SK-N-MC (cell line): Measurements from ENCODE around the gene GNAT2.

ENCODE experiments used
- DNase-seq: peaks from one replicate; pipeline ENCODE4 v3.0.0-alpha.2; 2011; ENCODE audit warnings: low read depth, low spot score
- H3K27ac ChIP-seq: fragments of 200-600 bp; sonication (generic); 2 replicates; pipeline ENCODE4 v1.5.1; 2016; ENCODE audit warnings: mixed run types
- H3K36me3 ChIP-seq: fragments of 200-600 bp; sonication (generic); 2 replicates; pipeline ENCODE4 v1.6.1; 2017; ENCODE audit warnings: antibody characterized with exemption, low read length, mixed read lengths; ENCODE audit not compliant: insufficient read depth
- H3K4me3 ChIP-seq: fragments of 200-600 bp; sonication (generic); 2 replicates; pipeline ENCODE4 v1.5.1; 2016
- H3K9ac ChIP-seq: fragments of 200-600 bp; sonication (generic); 2 replicates; pipeline ENCODE4 v1.8.0; 2017; ENCODE audit warnings: mixed run types, mixed read lengths; ENCODE audit not compliant: insufficient read length
- H3K9me3 ChIP-seq: fragments of 200-600 bp; sonication (generic); 2 replicates; pipeline ENCODE4 v1.6.1; 2017; ENCODE audit warnings: low read depth, mild to moderate bottlenecking, antibody characterized with exemption, low read length, moderate library complexity, mixed read lengths
- EZH2 ChIP-seq: fragments of 200-600 bp; sonication (generic); IDR thresholded peaks from one replicate; pipeline ENCODE4 v1.6.1; 2017; ENCODE audit warnings: antibody characterized with exemption
- FOXP2 ChIP-seq: optimal IDR thresholded peaks from 2 replicates; pipeline ENCODE3; 2011; ENCODE audit warnings: mild to moderate bottlenecking, moderate library complexity; ENCODE audit not compliant: insufficient read depth; ENCODE audit errors: extremely low read length, control extremely low read depth
- POLR2AphosphoS5 ChIP-seq: IDR thresholded peaks from 2 replicates; pipeline ENCODE4 v1.6.1; 2012; ENCODE audit warnings: mild to moderate bottlenecking, low read depth, low read length, borderline replicate concordance

GNAT2 gene

DNA sequence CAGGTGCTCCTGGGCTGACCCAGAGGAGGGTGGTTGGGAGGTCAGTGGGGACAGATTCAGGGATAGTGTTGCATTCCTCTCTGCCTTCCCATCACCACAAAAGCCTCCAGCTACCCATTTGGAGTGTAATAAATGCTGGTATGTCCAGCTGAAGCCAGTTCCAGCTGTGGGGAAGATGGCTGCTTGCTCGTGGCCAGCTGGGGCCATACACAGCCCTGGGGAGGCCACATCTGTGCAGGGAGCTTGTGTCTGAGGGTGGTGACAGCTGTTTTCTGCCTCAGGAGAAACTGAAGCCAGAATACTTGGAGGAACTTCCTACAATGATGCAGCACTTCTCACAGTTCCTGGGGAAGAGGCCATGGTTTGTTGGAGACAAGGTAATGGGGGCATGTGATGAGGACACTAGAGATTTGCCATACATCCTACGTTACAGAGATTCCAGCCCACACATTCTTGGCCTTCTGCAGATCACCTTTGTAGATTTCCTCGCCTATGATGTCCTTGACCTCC lies 39.2 kb upstream of the GNAT2 start:
- no peak for DNase-seq
- Histone ChIP-seq H3K36me3 (no peaks in the 10 kb centered on the region), H3K9ac (no peak overlapping the region), H3K4me3 (no peak overlapping the region), H3K9me3 (no peaks in the 10 kb centered on the region), H3K27ac (0 out of 2 replicates have a peak overlapping the region, but pooled peaks have one; percentile 31)
- TF ChIP-seq EZH2 (no peak), POLR2AphosphoS5 (no peak)

DNA sequence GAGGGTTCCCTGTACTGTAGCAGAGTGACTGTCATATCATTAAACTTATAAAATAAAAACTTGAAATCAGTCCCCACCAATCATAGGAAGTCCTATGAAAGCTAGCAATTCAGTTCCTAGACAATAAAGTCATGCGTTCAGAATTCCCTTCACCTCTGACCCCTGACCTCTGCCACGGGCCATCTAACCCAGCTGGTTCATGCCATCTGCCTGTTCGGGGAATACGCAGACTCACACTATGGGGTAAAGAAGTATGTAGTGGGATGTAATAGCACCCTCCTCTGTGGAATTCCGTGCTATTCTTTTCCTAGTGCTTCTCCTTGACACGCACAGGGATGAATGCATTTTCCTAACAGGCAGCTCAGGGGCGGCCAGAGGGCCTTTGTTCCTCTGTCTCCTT lies 38.6 kb upstream of the GNAT2 start:
- no peak for TF ChIP-seq EZH2
- TF ChIP-seq FOXP2 = no peak
- no peak for TF ChIP-seq POLR2AphosphoS5
- DNase-seq = no peak
- H3K36me3 ChIP-seq = no peaks in the 10 kb centered on the region
- no peak overlapping the region for H3K9ac ChIP-seq
- no peak overlapping the region for H3K4me3 ChIP-seq
- 0 out of 2 replicates have a peak overlapping the region, but pooled peaks have one; percentile 31 for H3K27ac ChIP-seq
- H3K9me3 ChIP-seq = no peaks in the 10 kb centered on the region

DNA sequence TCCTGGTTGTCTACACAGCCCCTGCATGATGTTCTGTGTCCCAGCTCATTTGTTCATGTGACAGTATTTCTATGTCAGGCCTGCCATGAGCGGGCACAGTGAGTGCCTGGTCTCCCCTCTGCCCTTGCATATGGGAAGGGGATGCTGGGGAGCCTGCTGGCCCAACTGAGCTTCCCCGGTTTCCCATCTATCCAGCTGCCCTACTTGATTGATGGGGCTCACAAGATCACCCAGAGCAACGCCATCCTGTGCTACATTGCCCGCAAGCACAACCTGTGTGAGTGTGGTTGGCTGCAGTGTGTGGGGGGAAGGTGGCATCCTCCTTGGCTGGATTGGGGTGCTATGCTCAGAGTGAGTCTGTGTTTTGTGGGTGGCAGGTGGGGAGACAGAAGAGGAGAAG lies 38.0 kb upstream of the GNAT2 start:
- DNase-seq = no peak
- Histone ChIP-seq H3K9me3 (no peaks in the 10 kb centered on the region), H3K27ac (no peak overlapping the region), H3K36me3 (no peaks in the 10 kb centered on the region), H3K4me3 (no peak overlapping the region), H3K9ac (no peak overlapping the region)
- TF ChIP-seq POLR2AphosphoS5 (no peak), FOXP2 (no peak), EZH2 (no peak)

DNA sequence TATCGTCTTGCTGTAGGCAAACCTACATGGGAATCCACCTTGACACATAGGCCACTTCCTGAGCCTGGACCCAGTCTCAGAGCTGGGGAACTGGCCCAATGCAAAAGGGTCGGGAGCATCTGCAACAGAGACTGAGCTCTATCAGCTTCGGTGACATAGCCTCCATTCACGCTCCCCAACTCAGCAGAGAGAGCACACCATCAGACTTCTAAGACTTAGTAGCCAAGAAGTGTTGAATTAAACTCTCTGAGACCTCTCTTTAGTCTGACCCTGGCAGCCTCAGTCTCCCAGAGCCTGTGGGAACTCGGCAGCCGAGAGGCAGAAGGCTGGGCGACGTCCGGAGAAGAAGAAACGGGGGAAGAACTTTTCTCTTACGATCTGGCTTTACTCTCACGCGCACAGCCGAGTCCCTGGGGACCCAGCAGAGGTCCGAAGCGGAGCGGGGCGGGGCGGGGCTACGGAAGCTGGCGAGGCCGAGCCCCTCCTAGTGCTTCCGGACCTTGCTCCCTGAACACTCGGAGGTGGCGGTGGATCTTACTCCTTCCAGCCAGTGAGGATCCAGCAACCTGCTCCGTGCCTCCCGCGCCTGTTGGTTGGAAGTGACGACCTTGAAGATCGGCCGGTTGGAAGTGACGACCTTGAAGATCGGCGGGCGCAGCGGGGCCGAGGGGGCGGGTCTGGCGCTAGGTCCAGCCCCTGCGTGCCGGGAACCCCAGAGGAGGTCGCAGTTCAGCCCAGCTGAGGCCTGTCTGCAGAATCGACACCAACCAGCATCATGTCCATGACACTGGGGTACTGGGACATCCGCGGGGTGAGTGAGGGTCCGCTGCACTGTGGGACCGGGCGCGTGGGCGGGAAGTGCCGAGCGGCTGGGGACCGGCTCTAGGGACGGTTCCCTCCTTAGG lies 36.5 kb upstream of the GNAT2 start, which contains the start of gene GSTM4:
Gene GSTM4, plus strand, starts transcription at position 485 of the 905 bp plus-strand sequence. Its CDS starts 291 bp downstream, at position 776.
- Histone ChIP-seq H3K36me3 (no peaks in the 10 kb centered on the region), H3K27ac (0 out of 2 replicates have a peak within 1 kb of the TSS, but pooled peaks have one; percentile 36), H3K4me3 (peak within 1 kb of the TSS; percentile 78), H3K9ac (peak within 1 kb of the TSS; percentile 79), H3K9me3 (no peaks in the 10 kb centered on the region)
- TF ChIP-seq EZH2 (no peak), FOXP2 (no peak), POLR2AphosphoS5 (peak; percentile 50; the same call in 1 of the 2 replicates)
- DNase-seq = no peak

DNA sequence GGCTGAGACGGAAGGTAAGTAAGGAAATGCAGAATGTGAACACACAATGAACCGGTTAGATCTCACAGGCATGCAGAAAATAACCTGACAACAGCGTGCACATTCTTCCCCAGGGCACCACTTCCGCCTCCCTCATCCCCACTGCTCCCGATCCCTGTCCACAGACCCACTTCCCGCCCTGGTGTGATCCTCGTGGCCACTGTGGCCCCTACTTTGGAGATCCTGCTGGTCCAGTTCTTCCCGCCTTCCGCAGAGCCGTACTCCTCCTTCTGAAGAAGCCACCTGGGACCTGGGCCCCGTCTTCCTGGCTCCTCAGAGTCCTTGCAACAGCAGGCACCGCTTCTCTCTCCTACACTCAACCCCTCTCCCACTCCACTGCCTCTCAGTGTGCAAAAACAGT lies 35.1 kb upstream of the GNAT2 start:
- Histone ChIP-seq H3K9ac (no peak overlapping the region), H3K27ac (peak overlapping the region; percentile 70; the same call in 1 of the 2 replicates), H3K9me3 (no peaks in the 10 kb centered on the region), H3K36me3 (no peaks in the 10 kb centered on the region), H3K4me3 (no peak overlapping the region)
- DNase-seq = no peak
- TF ChIP-seq FOXP2 (no peak), POLR2AphosphoS5 (no peak), EZH2 (no peak)

DNA sequence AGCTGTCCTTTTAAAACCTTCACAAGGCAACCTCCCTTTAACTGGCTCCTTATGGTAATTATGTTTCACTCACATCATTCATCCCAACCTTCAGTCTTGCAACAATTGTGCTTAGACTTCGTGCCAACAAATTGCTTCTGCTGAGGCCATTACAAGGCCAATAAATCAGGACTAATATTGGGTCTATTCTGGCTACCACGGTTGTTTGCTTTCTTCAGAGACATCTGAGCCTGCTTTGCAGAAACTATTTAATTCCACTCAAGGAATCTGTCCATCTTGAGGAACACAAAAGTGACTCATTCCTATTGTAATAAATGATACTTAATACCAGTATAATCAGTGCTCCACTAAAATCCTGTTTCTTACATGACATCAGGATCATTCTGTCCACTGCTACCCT lies 33.9 kb upstream of the GNAT2 start:
- no peak for DNase-seq
- no peak for TF ChIP-seq EZH2
- TF ChIP-seq FOXP2 = no peak
- no peak for TF ChIP-seq POLR2AphosphoS5
- Histone ChIP-seq H3K9ac (no peak overlapping the region), H3K36me3 (no peaks in the 10 kb centered on the region), H3K27ac (no peak overlapping the region), H3K4me3 (no peak overlapping the region), H3K9me3 (no peaks in the 10 kb centered on the region)

DNA sequence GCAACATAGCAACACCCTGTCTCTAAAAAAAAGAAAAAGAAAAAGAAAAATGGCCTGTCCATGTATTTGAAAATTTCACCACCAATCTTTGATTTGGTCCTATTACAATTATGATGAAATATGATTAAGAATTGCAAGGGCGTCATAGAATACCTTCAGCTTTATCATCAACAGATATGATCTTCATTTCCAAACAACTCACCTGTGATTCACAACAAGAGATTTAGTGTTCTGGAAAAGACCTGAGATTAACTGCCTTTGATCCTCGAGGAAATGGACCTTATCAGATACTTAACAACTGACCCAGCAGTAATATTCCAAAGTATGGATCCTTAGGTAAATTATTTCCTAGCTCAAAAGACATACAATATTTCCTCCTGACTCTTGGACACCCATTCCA lies 33.0 kb upstream of the GNAT2 start:
- no peak overlapping the region for H3K4me3 ChIP-seq
- H3K9me3 ChIP-seq = no peaks in the 10 kb centered on the region
- TF ChIP-seq FOXP2 (no peak), POLR2AphosphoS5 (no peak), EZH2 (no peak)
- H3K27ac ChIP-seq = no peak overlapping the region
- no peak overlapping the region for H3K9ac ChIP-seq
- no peak for DNase-seq
- H3K36me3 ChIP-seq = no peaks in the 10 kb centered on the region

DNA sequence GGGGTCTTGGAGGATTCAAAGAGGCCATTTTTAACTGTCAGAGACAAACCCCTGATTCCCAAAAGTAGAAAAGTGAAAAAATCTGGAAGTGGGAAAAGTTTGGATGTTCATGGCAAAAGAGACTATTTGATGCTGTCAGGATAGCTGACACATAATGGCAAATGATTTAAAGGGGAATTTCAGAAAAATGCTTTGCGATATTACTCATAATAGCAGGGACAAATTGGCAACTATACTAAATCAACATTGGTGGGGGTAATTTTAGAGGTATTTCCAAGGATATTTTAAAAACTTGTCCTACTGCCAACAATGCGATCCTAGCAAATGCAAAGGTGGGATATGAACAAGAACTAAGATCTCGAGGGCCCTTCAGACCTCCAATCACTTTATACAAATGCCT lies 31.2 kb upstream of the GNAT2 start:
- Histone ChIP-seq H3K36me3 (no peaks in the 10 kb centered on the region), H3K4me3 (no peak overlapping the region), H3K9me3 (no peaks in the 10 kb centered on the region), H3K9ac (no peak overlapping the region), H3K27ac (no peak overlapping the region)
- TF ChIP-seq EZH2 (no peak), FOXP2 (no peak), POLR2AphosphoS5 (no peak)
- no peak for DNase-seq
